H4 (cell line): ENCODE measurements around the gene BFAR. TPM values are rescaled to one million over a fixed set of nuclear protein-coding genes. Genes with fewer than 3 reads are reported as not detected.
"Not testable (repeated sequence)": the region's sequence is repeated elsewhere in the genome, so short reads cannot be mapped to it uniquely, and the experiment has no call there.

Source experiments
- DNase-seq: peaks from one replicate; pipeline ENCODE4 v3.0.0-alpha.2; 2015; ENCODE audit warnings: low spot score
- total RNA-seq: library from RNA; depleted of rRNA; stranded (reverse); fragments of >200 nt; shearing (Covaris generic); gene quantifications from 2 replicates; pipeline ENCODE4 v1.2.3, GENCODE V29; 2014

The BFAR gene
- total RNA-seq, 1 experiment from 2014 or later, result 85.7 TPM

GRCh38 chr16:14635395-14636165 is 2.8 kb downstream of the BFAR start:
- no peak for DNase-seq

GRCh38 chr16:14636179-14636950 is 3.6 kb downstream of the BFAR start:
- DNase-seq, result not testable (repeated sequence)

GRCh38 chr16:14636951-14637240 is 4.1 kb downstream of the BFAR start:
- not testable (repeated sequence) for DNase-seq

GRCh38 chr16:14640538-14640937 is 7.8 kb downstream of the BFAR start:
- DNase-seq, result no peak

- no peak for DNase-seq
Observed at GRCh38 chr16:14641206-14641605, 8.5 kb downstream of the BFAR start.

GRCh38 chr16:14641926-14642325 is 9.2 kb downstream of the BFAR start:
- DNase-seq, result no peak

GRCh38 chr16:14649816-14650215 is 17.1 kb downstream of the BFAR start:
- DNase-seq, result no peak

- no peak for DNase-seq
Observed at GRCh38 chr16:14650629-14651028, 17.9 kb downstream of the BFAR start.

GRCh38 chr16:14652726-14653125 is 20.0 kb downstream of the BFAR start:
- no peak for DNase-seq

- no peak for DNase-seq
Observed at GRCh38 chr16:14658063-14658462, 25.3 kb downstream of the BFAR start.

GRCh38 chr16:14667347-14668266 is 34.9 kb downstream of the BFAR start:
- DNase-seq, result no peak

GRCh38 chr16:14668556-14669223 is 35.9 kb downstream of the BFAR start:
- DNase-seq, result no peak

- DNase-seq, result no peak
Observed at GRCh38 chr16:14669776-14670175, 37.0 kb downstream of the BFAR start.

- no peak for DNase-seq
Observed at GRCh38 chr16:14672403-14672971, 39.7 kb downstream of the BFAR start.

- no peak for DNase-seq
Observed at GRCh38 chr16:14676633-14677032, 43.9 kb downstream of the BFAR start.

- DNase-seq, result no peak
Observed at GRCh38 chr16:14677627-14678026, 44.9 kb downstream of the BFAR start.

- no peak for DNase-seq
Observed at GRCh38 chr16:14678748-14679497, 46.2 kb downstream of the BFAR start.

- not testable (repeated sequence) for DNase-seq
Observed at GRCh38 chr16:14680396-14680795, 47.6 kb downstream of the BFAR start.

GRCh38 chr16:14681115-14681514 is 48.4 kb downstream of the BFAR start:
- no peak for DNase-seq

GRCh38 chr16:14682121-14682520 is 49.4 kb downstream of the BFAR start:
- no peak for DNase-seq
